Measurements from ENCODE around the gene MTOR.

GRCh38 chr1:11138029-11138428 lies 124.3 kb downstream of the MTOR start:
- TF ChIP-seq POLR2A (IDR thresholded peaks at IDR 0.05) (no peak), POLR2AphosphoS5 (IDR thresholded peaks at IDR 0.05; ENCODE audit: insufficient read depth in 1 of 2, low read depth in 1 of 2) (no peak), CTCF (IDR thresholded peaks at IDR 0.05) (no peak)

All from vagina (tissue), 2 donors.